HG03175 (cell line): Measurements from ENCODE around the gene PREPL.

Experiments used
- ATAC-seq: cut with Tn5 transposase; IDR thresholded peaks from one replicate; pipeline ENCODE4 v1.9.1; 2021; ENCODE audit warnings: mild to moderate bottlenecking, moderate library complexity; ENCODE audit not compliant: unreplicated experiment

Gene PREPL

GRCh38 chr2:44296653-44297052 lies 64.6 kb downstream of the PREPL start:
- ATAC-seq = no peak

- no peak for ATAC-seq
Measured at GRCh38 chr2:44295633-44296359, 65.5 kb downstream of the PREPL start.

- no peak for ATAC-seq
Measured at GRCh38 chr2:44295113-44295512, 66.2 kb downstream of the PREPL start.

- no peak for ATAC-seq
Measured at GRCh38 chr2:44291281-44292248, 69.7 kb downstream of the PREPL start.

- no peak for ATAC-seq
Measured at GRCh38 chr2:44290261-44290660, 71.0 kb downstream of the PREPL start.

GRCh38 chr2:44286884-44287638 lies 74.2 kb downstream of the PREPL start:
- ATAC-seq = no peak

GRCh38 chr2:44286119-44286883 lies 75.0 kb downstream of the PREPL start:
- no peak for ATAC-seq

GRCh38 chr2:44285174-44285573 lies 76.1 kb downstream of the PREPL start:
- ATAC-seq = no peak

GRCh38 chr2:44283116-44283666 lies 78.1 kb downstream of the PREPL start:
- no peak for ATAC-seq

- no peak for ATAC-seq
Measured at GRCh38 chr2:44280869-44281268, 80.4 kb downstream of the PREPL start.

GRCh38 chr2:44277541-44277940 lies 83.8 kb downstream of the PREPL start:
- no peak for ATAC-seq

GRCh38 chr2:44275927-44276303 lies 85.4 kb downstream of the PREPL start:
- no peak for ATAC-seq

- no peak for ATAC-seq
Measured at GRCh38 chr2:44273596-44273995, 87.7 kb downstream of the PREPL start.

- ATAC-seq = no peak
Measured at GRCh38 chr2:44273076-44273475, 88.2 kb downstream of the PREPL start.

GRCh38 chr2:44271296-44271695 lies 90.0 kb downstream of the PREPL start:
- ATAC-seq = no peak

GRCh38 chr2:44269831-44270230 lies 91.5 kb downstream of the PREPL start:
- ATAC-seq = no peak

GRCh38 chr2:44267796-44268648 lies 93.3 kb downstream of the PREPL start:
- ATAC-seq = no peak
